Left ventricle myocardium inferior (tissue), 1 donor: Measurements from ENCODE around the gene CNTN1. TPM values are rescaled to one million over a fixed set of nuclear protein-coding genes. Genes with fewer than 3 reads are reported as not detected.

Experiments used
- DNase-seq: peaks from one replicate; pipeline ENCODE4 v3.0.0-alpha.2; 2020
- H3K27ac ChIP-seq: fragments of 200-600 bp; replicated peaks from 2 replicates; pipeline ENCODE4 v1.8.0; 2021
- H3K27me3 ChIP-seq: fragments of 200-600 bp; 2 replicates; pipeline ENCODE4 v1.8.0; 2021; ENCODE audit warnings: low read depth
- H3K36me3 ChIP-seq: fragments of 200-600 bp; 2 replicates; pipeline ENCODE4 v1.8.0; 2021
- H3K4me1 ChIP-seq: fragments of 200-600 bp; 2 replicates; pipeline ENCODE4 v1.8.0; 2021
- H3K4me3 ChIP-seq: fragments of 200-600 bp; 2 replicates; pipeline ENCODE4 v1.8.0; 2021; ENCODE audit warnings: mild to moderate bottlenecking, moderate library complexity
- H3K9me3 ChIP-seq: fragments of 200-600 bp; replicated peaks from 2 replicates; pipeline ENCODE4 v1.8.0; 2021
- intact Hi-C: fragments of 100-400 bp; cut with micrococcal nuclease; formaldehyde crosslinking; loops from one replicate; pipeline ENCODE4 v1.11.0; 2022
- total RNA-seq: library from RNA; stranded (reverse); fragmentation: NEBNext Ultra II Directional; extraction: Animal tissue kit (Norgen Biotek cat#: 25700); gene quantifications from one replicate; pipeline ENCODE4 v1.2.1, GENCODE V29; 2021
- TF ChIP-seq, protein P1 (sequence below): fragments of 200-600 bp; IDR thresholded peaks from 2 replicates; pipeline ENCODE4 v1.8.0; 2021; ENCODE audit warnings: antibody characterized with exemption, mild to moderate bottlenecking, borderline replicate concordance
- donor health status: DM: no; HTN: yes; CAD: no; lungs with severe emphysema.

CNTN1 gene
- total RNA-seq, 1 donor from 2014 or later: 0.11 TPM

GRCh38 chr12:40655451-40655850 is 36.8 kb upstream of the CNTN1 start:
- Histone ChIP-seq H3K36me3 (no peaks in the 10 kb centered on the region), H3K27ac (no peak overlapping the region), H3K4me1 (no peaks in the 10 kb centered on the region), H3K9me3 (peaks cover 22% of the 10 kb centered on the region), H3K27me3 (no peaks in the 10 kb centered on the region), H3K4me3 (no peak overlapping the region)
- TF ChIP-seq, protein P1, sequence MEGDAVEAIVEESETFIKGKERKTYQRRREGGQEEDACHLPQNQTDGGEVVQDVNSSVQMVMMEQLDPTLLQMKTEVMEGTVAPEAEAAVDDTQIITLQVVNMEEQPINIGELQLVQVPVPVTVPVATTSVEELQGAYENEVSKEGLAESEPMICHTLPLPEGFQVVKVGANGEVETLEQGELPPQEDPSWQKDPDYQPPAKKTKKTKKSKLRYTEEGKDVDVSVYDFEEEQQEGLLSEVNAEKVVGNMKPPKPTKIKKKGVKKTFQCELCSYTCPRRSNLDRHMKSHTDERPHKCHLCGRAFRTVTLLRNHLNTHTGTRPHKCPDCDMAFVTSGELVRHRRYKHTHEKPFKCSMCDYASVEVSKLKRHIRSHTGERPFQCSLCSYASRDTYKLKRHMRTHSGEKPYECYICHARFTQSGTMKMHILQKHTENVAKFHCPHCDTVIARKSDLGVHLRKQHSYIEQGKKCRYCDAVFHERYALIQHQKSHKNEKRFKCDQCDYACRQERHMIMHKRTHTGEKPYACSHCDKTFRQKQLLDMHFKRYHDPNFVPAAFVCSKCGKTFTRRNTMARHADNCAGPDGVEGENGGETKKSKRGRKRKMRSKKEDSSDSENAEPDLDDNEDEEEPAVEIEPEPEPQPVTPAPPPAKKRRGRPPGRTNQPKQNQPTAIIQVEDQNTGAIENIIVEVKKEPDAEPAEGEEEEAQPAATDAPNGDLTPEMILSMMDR: no peak
- DNase-seq: no peak
- intact Hi-C loops: no loop called here

GRCh38 chr12:40662366-40662765 is 29.9 kb upstream of the CNTN1 start:
- Histone ChIP-seq H3K27ac (no peak overlapping the region), H3K4me3 (no peak overlapping the region), H3K27me3 (no peaks in the 10 kb centered on the region), H3K36me3 (no peaks in the 10 kb centered on the region), H3K4me1 (no peaks in the 10 kb centered on the region), H3K9me3 (peaks cover 5% of the 10 kb centered on the region)
- TF ChIP-seq, protein P1: no peak
- no peak for DNase-seq
- intact Hi-C loops: no loop called here

DNA sequence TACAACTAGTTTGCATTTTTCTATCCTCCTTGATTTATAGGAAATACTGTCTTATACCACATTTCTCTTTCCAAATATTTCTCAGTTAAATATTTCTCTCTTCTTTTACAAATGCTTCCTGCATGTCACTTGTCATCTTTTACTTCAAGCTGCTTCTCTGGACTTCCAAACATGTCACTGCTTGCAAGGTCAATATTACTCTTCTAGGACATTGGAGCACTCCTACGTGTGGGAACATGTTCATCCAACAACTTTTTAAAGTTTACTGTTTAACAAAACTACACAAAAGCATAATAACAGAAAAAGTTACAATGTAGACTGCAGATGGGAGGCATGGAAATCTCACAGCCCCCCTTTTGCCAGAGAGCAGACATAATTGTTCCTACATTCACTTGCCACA is 28.5 kb upstream of the CNTN1 start:
- no peak for DNase-seq
- intact Hi-C loops: no loop called here
- peaks cover 5% of the 10 kb centered on the region for H3K9me3 ChIP-seq
- no peak overlapping the region for H3K4me3 ChIP-seq
- no peaks in the 10 kb centered on the region for H3K4me1 ChIP-seq
- TF ChIP-seq, protein P1: no peak
- no peak overlapping the region for H3K27ac ChIP-seq
- no peaks in the 10 kb centered on the region for H3K27me3 ChIP-seq
- H3K36me3 ChIP-seq: no peaks in the 10 kb centered on the region

GRCh38 chr12:40668099-40668529 is 24.1 kb upstream of the CNTN1 start:
- intact Hi-C loops: no loop called here
- Histone ChIP-seq H3K4me1 (no peaks in the 10 kb centered on the region), H3K36me3 (no peaks in the 10 kb centered on the region), H3K27me3 (no peaks in the 10 kb centered on the region), H3K27ac (no peak overlapping the region), H3K9me3 (peaks cover 5% of the 10 kb centered on the region), H3K4me3 (no peak overlapping the region)
- TF ChIP-seq, protein P1: no peak
- no peak for DNase-seq

- Histone ChIP-seq H3K4me1 (no peaks in the 10 kb centered on the region), H3K36me3 (no peaks in the 10 kb centered on the region), H3K4me3 (no peak overlapping the region), H3K27me3 (no peaks in the 10 kb centered on the region), H3K9me3 (peaks cover 13% of the 10 kb centered on the region), H3K27ac (no peak overlapping the region)
- DNase-seq: no peak
- intact Hi-C loops: no loop called here
- TF ChIP-seq, protein P1: no peak
Measured at GRCh38 chr12:40672741-40673271, 19.4 kb upstream of the CNTN1 start.
